Measurements from ENCODE around the gene CLTB.

Gene CLTB

GRCh38 chr5:176440927-176441706, 24.8 kb upstream of the CLTB start:
- TF ChIP-seq GATA2 (IDR thresholded peaks at IDR 0.05; ENCODE audit: low read depth, low read length): no peak
- TF ChIP-seq GATA3 (IDR thresholded peaks at IDR 0.05; ENCODE audit: low read depth, low read length): no peak

- TF ChIP-seq GATA3 (IDR thresholded peaks at IDR 0.05; ENCODE audit: low read depth, low read length) (no peak), GATA2 (IDR thresholded peaks at IDR 0.05; ENCODE audit: low read depth, low read length) (no peak)
These were observed 22.8 kb upstream of the CLTB start for GRCh38 chr5:176438959-176439757.

DNA sequence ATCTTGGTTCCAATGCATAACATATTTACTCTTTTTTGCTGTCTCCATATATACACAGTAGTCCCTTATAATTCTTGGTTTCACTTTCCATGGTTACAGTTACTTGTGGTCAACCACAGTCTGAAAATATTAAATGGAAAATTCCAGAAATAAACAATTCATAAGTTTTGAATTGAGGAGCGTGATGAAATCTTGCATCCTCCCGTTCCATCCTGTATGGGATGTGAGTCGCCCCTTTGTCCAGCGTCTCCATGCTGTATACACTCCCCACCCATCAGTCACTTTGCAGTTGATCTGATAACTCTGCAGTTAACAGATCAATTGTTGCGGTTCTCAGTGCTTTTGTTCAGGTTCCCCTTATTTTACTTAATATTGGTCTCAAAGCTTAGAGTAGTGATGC, 20.3 kb upstream of the CLTB start:
- TF ChIP-seq GATA2 (IDR thresholded peaks at IDR 0.05; ENCODE audit: low read depth, low read length) (no peak), GATA3 (IDR thresholded peaks at IDR 0.05; ENCODE audit: low read depth, low read length) (no peak)

DNA sequence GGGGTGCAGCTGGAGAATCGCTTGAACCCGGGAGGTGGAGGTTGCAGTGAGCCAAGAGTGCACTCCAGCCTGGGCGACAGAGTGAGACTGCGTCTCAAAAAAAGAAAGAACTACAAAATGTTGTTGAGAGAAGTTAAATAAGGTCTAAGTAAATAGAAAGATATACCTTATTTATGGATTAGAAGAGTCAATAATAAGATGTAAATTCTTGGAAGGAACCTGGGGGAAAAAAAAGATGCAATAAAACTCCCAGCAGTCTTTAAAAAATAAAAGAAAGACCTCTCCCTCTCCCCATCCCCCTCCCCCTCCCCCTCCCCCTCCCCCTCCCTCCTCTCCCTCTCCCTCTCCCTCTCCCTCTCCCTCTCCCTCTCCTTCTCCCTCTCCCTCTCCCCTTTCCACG, 16.4 kb upstream of the CLTB start:
- no peak for TF ChIP-seq GATA3 (IDR thresholded peaks at IDR 0.05; ENCODE audit: low read depth, low read length)
- TF ChIP-seq GATA2 (IDR thresholded peaks at IDR 0.05; ENCODE audit: low read depth, low read length): no peak

GRCh38 chr5:176429972-176430371, 13.6 kb upstream of the CLTB start:
- TF ChIP-seq GATA3 (IDR thresholded peaks at IDR 0.05; ENCODE audit: low read depth, low read length) (no peak), GATA2 (IDR thresholded peaks at IDR 0.05; ENCODE audit: low read depth, low read length) (no peak)

- no peak for TF ChIP-seq GATA2 (IDR thresholded peaks at IDR 0.05; ENCODE audit: low read depth, low read length)
These were observed 11.6 kb upstream of the CLTB start for GRCh38 chr5:176427971-176428370.

DNA sequence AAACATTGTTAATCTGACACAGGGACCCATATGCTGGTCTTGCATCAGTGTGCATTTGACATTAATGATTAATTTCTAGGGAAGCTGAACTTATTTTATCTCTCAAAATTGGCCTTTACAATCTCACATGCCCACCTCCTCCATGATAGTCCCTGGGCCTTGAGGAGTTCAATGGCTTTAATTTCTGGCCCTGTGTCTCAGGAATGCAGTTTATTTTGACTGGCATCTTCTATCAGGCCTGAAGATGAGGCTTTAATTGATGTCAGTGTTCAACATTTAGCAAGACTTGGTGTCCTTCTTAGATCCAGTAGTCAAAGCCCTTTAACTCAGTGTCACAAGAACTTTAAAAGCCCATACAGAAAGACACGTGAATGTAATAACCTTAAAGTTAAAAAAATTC, 10.5 kb upstream of the CLTB start:
- TF ChIP-seq GATA2 (IDR thresholded peaks at IDR 0.05; ENCODE audit: low read depth, low read length) (no peak), GATA3 (IDR thresholded peaks at IDR 0.05; ENCODE audit: low read depth, low read length) (no peak)

DNA sequence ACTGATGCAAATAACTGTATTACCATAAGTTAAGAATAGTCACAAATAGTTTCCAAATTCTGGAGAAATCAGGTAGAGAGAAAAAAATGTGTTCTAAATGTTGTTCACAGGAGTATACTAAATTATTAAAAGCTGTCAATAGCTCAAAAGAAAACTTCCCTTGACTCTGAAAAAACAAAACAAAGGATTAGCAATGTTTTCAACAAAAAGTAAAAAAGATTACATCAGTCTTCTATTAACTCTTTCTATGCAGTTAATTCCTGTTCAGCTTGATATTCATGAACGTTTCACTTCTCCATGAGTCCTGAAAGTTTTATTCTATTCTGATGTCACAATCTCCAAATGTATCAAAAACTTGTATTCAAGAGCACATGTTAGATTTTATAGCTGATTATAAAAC, 9.5 kb upstream of the CLTB start:
- TF ChIP-seq GATA2 (IDR thresholded peaks at IDR 0.05; ENCODE audit: low read depth, low read length) (no peak), GATA3 (IDR thresholded peaks at IDR 0.05; ENCODE audit: low read depth, low read length) (no peak)

GRCh38 chr5:176425138-176425537, 8.8 kb upstream of the CLTB start:
- no peak for TF ChIP-seq GATA3 (IDR thresholded peaks at IDR 0.05; ENCODE audit: low read depth, low read length)
- TF ChIP-seq GATA2 (IDR thresholded peaks at IDR 0.05; ENCODE audit: low read depth, low read length): no peak

DNA sequence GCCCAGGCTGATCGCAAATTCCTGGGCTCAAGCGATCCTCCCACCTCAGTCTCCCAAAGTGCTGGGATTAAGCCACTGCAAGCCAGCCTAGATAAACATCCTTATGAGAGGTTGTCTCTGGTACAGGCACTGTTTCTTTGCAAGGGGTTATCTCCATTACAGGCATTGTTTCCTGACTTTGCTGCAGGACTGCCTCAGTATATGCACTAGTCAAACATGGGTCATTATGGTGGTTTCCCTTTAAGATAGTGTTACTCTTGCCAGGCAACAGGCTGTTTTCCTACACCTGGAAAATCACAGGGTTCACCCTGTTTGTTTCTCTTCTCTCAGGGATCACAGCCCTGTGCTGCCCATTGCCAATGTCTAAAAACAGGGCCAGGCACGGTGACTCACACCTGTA, 7.8 kb upstream of the CLTB start:
- TF ChIP-seq GATA2 (IDR thresholded peaks at IDR 0.05; ENCODE audit: low read depth, low read length): no peak
- no peak for TF ChIP-seq GATA3 (IDR thresholded peaks at IDR 0.05; ENCODE audit: low read depth, low read length)

DNA sequence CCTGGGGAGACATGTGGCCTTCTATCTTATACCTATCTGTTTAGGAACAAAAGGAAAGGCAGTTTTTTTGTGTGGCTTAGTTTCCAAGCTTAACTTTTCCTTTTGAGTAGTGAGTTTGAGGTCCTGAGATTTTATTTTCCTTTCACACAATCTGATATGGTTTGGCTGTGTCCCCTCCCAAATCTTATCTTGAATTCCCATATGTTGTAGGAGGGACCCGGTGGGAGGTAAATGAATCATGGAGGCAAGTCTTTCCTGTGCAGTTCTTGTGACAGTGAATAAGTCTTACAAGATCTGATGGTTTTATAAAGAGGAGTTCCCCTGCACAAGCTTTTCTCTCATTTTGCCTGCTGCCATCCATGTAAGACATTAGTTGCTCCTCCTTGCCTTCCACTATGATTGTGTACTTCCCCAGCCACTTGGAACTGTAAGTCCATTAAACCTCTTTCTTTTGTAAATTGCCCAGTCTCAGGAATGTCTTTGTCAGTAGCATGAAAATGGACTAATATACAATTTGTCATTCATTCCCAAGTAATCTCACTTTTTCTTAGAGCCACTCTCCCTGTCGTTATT, 4.7 kb upstream of the CLTB start:
- TF ChIP-seq GATA3 (IDR thresholded peaks at IDR 0.05; ENCODE audit: low read depth, low read length) (no peak), GATA2 (IDR thresholded peaks at IDR 0.05; ENCODE audit: low read depth, low read length) (no peak)

- TF ChIP-seq GATA2 (IDR thresholded peaks at IDR 0.05; ENCODE audit: low read depth, low read length) (no peak), GATA3 (IDR thresholded peaks at IDR 0.05; ENCODE audit: low read depth, low read length) (no peak)
These were observed 3.7 kb upstream of the CLTB start for GRCh38 chr5:176420086-176420485.

DNA sequence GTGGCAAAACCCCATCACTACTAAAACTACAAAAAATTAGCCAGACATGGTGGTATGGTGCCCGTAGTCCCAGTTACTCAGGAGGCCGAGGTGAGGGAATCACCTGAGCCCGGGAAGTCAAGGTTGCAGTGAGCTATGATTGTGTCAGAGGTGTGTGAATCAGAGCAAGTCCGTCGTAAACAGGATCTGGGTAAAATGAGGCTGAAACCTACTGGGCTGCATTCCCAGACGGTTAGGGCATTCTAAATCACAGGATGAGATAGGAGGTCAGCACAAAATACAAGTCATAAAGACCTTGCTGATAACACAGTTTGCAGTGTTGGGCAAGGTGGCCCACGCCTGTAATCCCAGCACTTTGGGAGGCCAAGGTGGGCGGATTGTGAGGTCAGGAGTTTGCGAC, 1.9 kb upstream of the CLTB start:
- TF ChIP-seq GATA3 (IDR thresholded peaks at IDR 0.05; ENCODE audit: low read depth, low read length) (no peak), GATA2 (IDR thresholded peaks at IDR 0.05; ENCODE audit: low read depth, low read length) (no peak)

DNA sequence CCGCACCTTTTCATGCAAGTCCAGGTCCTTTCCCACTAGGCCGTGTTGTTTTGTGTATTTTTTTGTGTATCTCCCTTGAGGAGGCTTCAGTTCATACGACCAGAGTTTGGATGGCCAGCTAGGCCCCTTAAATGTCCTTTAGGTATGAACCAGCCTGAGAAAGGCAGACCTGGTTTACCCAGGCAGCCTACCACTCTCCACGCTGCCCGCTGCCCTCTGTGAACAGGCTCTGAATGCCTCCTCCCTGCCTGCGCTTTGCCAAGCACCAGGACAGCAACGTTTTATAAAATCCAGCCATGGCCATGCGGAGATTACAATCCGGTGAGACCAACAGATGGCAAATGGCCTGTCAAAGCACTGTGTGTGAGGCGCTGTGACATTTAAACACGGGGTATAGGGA, 626 bp upstream of the CLTB start:
- TF ChIP-seq GATA3 (IDR thresholded peaks at IDR 0.05; ENCODE audit: low read depth, low read length): no peak
